ENCODE measurements around the gene FLAD1.

DNA sequence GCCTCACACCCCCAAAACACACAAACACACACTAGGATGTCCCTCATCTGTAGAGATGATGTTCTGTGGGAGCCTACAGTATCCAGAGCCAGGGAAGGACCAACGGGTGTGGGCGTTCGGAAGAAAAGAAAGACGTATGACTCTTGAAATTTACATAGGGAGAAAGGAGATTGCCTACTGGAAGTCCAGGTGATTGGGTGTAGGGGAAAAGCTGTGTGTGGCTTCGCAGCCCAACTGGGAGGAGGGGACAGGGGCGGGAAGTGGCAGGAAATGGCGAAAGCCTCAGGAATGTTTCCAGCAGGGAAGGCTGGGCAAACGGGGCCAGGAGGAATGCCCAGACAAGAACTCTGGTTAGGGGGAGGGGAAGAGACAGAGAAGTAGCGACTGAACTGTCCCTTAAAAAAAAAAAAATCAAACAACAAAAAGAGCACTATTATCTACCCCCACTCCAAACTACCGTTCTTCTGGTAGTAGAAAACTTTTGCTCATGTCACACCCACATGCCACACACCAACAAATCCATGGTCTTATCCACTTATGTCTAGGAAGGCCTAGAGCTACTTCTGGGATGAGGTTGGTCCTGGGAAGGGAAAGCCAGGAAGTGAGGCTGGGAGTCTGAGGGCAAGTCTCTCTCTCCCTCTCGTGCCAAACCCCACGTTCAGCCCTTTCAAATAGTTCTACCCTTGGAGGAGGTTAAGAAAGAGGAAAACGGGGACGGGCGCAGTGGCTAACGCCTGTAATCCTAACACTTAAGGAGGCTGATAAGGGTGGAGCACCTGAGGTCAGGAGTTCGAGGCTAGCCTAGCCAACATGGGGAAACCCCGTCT lies 10.4 kb upstream of the FLAD1 start:
- TF ChIP-seq CTCF (conservative IDR thresholded peaks at IDR 0.05; ENCODE audit: low read depth, low read length) (no peak), MXI1 (IDR thresholded peaks at IDR 0.05; ENCODE audit: borderline replicate concordance, low read depth, low read length) (peak; percentile 25; the same call in 1 of the 2 replicates), CEBPB (IDR thresholded peaks at IDR 0.05; ENCODE audit: low read depth, low read length) (peak; percentile 79), POLR2A (IDR thresholded peaks at IDR 0.05; ENCODE audit: low read depth, low read length) (peak; percentile 46), RCOR1 (IDR thresholded peaks at IDR 0.05; ENCODE audit: insufficient replicate concordance, low read length) (no peak), RAD21 (IDR thresholded peaks at IDR 0.05; ENCODE audit: low read length) (no peak), FOS (IDR thresholded peaks at IDR 0.05; ENCODE audit: low read depth, low read length) (no peak), USF2 (IDR thresholded peaks at IDR 0.05; ENCODE audit: low read depth, low read length) (no peak), CHD1 (IDR thresholded peaks at IDR 0.05; ENCODE audit: low read depth, low read length) (no peak), BHLHE40 (IDR thresholded peaks at IDR 0.05; ENCODE audit: low read depth, low read length) (no peak), SMC3 (IDR thresholded peaks at IDR 0.05; ENCODE audit: low read depth, low read length) (0 out of 2 replicates have a peak, but pooled peaks have one; percentile 12), MAFK (IDR thresholded peaks at IDR 0.05; ENCODE audit: low read depth, low read length) (no peak)
